RWPE2 (cell line): ENCODE measurements around the gene PIF1.

Experiments
- ATAC-seq: fragments of 200-7000 bp; cut with Tn5 transposase; 3 replicates; pipeline ENCODE4 v1.9.1; 2021; ENCODE audit warnings: low read depth
- DNase-seq: peaks from one replicate; pipeline ENCODE4 v3.0.0-alpha.2; 2020; ENCODE audit warnings: low spot score
- H3K27ac ChIP-seq: fragments of 450-650 bp; 2 replicates; pipeline ENCODE4 v1.5.1; 2017; ENCODE audit warnings: mild to moderate bottlenecking; ENCODE audit not compliant: poor library complexity, severe bottlenecking
- H3K27me3 ChIP-seq: fragments of 250-450 bp; sonication (Bioruptor Pico); 2 replicates; pipeline ENCODE4 v1.5.1; 2021; ENCODE audit warnings: mild to moderate bottlenecking, moderate library complexity; ENCODE audit not compliant: insufficient read depth, poor library complexity, severe bottlenecking
- H3K36me3 ChIP-seq: fragments of 250-450 bp; sonication (Bioruptor Pico); 2 replicates; pipeline ENCODE4 v1.5.1; 2020; ENCODE audit warnings: low read depth, mild to moderate bottlenecking, moderate library complexity
- H3K4me1 ChIP-seq: fragments of 250-450 bp; sonication (Bioruptor Pico); 2 replicates; pipeline ENCODE4 v1.5.1; 2021; ENCODE audit warnings: mild to moderate bottlenecking, moderate library complexity; ENCODE audit not compliant: insufficient read depth, poor library complexity, severe bottlenecking
- H3K4me3 ChIP-seq: fragments of 250-450 bp; sonication (Bioruptor Pico); 2 replicates; pipeline ENCODE4 v1.5.1; 2021; ENCODE audit warnings: mild to moderate bottlenecking, moderate library complexity; ENCODE audit not compliant: severe bottlenecking
- H3K9me3 ChIP-seq: fragments of 250-450 bp; sonication (Bioruptor Pico); 2 replicates; pipeline ENCODE4 v1.5.1; 2021; ENCODE audit warnings: mild to moderate bottlenecking, moderate library complexity; ENCODE audit not compliant: severe bottlenecking
- CTCF ChIP-seq: fragments of 450-650 bp; IDR thresholded peaks from one replicate; pipeline ENCODE4 v1.5.1; 2017; ENCODE audit warnings: mild to moderate bottlenecking, moderate library complexity; ENCODE audit not compliant: poor library complexity, severe bottlenecking

PIF1 gene

GRCh38 chr15:64774037-64774628, 51.3 kb downstream of the PIF1 start:
- TF ChIP-seq CTCF: no peak
- no peak for DNase-seq
- H3K9me3 ChIP-seq: no peaks in the 10 kb centered on the region
- no peak overlapping the region for H3K27ac ChIP-seq
- peak overlapping the region; percentile 69 for H3K4me3 ChIP-seq
- H3K36me3 ChIP-seq: no peaks in the 10 kb centered on the region
- ATAC-seq: no peak
- peaks cover 15% of the 10 kb centered on the region for H3K27me3 ChIP-seq
- no peaks in the 10 kb centered on the region for H3K4me1 ChIP-seq

GRCh38 chr15:64773606-64774005, 51.8 kb downstream of the PIF1 start:
- Histone ChIP-seq H3K9me3 (no peaks in the 10 kb centered on the region), H3K4me3 (no peak overlapping the region), H3K27ac (no peak overlapping the region), H3K4me1 (no peaks in the 10 kb centered on the region), H3K36me3 (no peaks in the 10 kb centered on the region), H3K27me3 (peaks cover 15% of the 10 kb centered on the region)
- ATAC-seq (no peak), DNase-seq (no peak)
- no peak for TF ChIP-seq CTCF

GRCh38 chr15:64772964-64773363, 52.5 kb downstream of the PIF1 start:
- Histone ChIP-seq H3K9me3 (no peaks in the 10 kb centered on the region), H3K27ac (no peak overlapping the region), H3K4me3 (no peak overlapping the region), H3K4me1 (no peaks in the 10 kb centered on the region), H3K27me3 (peaks cover 15% of the 10 kb centered on the region), H3K36me3 (no peaks in the 10 kb centered on the region)
- ATAC-seq: no peak
- DNase-seq: no peak
- TF ChIP-seq CTCF: no peak

GRCh38 chr15:64772488-64772887, 53.0 kb downstream of the PIF1 start:
- peaks cover 15% of the 10 kb centered on the region for H3K27me3 ChIP-seq
- no peak for DNase-seq
- peak; percentile 17; the same call in 2 of the 3 replicates for ATAC-seq
- no peak overlapping the region for H3K27ac ChIP-seq
- H3K36me3 ChIP-seq: no peaks in the 10 kb centered on the region
- H3K9me3 ChIP-seq: no peaks in the 10 kb centered on the region
- no peaks in the 10 kb centered on the region for H3K4me1 ChIP-seq
- TF ChIP-seq CTCF: no peak
- H3K4me3 ChIP-seq: no peak overlapping the region

- H3K36me3 ChIP-seq: no peaks in the 10 kb centered on the region
- DNase-seq (no peak), ATAC-seq (no peak)
- no peak overlapping the region for H3K4me3 ChIP-seq
- H3K27ac ChIP-seq: no peak overlapping the region
- TF ChIP-seq CTCF: no peak
- H3K27me3 ChIP-seq: peaks cover 10% of the 10 kb centered on the region
- H3K9me3 ChIP-seq: no peaks in the 10 kb centered on the region
- no peaks in the 10 kb centered on the region for H3K4me1 ChIP-seq
These were observed 54.8 kb downstream of the PIF1 start for GRCh38 chr15:64770626-64771025.
